ENCODE results near the gene GAPT. TPM values are rescaled to one million over a fixed set of nuclear protein-coding genes. Genes with fewer than 3 reads are reported as not detected.

Gene GAPT
- total RNA-seq, 1 experiment from 2014 or later: not detected

GRCh38 chr5:58507715-58508114 lies 16.5 kb downstream of the GAPT start:
- H3K9me3 ChIP-seq (ENCODE audit: insufficient read depth, low read depth): no peaks in the 10 kb centered on the region; the same call in 1 of the 2 replicates
- H3F3A ChIP-seq (ENCODE audit: insufficient read depth, low read depth): no peaks in the 10 kb centered on the region
- no peaks in the 10 kb centered on the region for H3K4me1 ChIP-seq (replicated peaks; ENCODE audit: insufficient read depth)
- no peak for TF ChIP-seq EZH2 (IDR thresholded peaks at IDR 0.05; ENCODE audit: low read depth)
- no peak for TF ChIP-seq CTCF (conservative IDR thresholded peaks at IDR 0.05)
- peaks cover 4% of the 10 kb centered on the region; the same call in 1 of the 2 replicates for H3K27me3 ChIP-seq (ENCODE audit: insufficient read depth, low read depth)
- H2AFZ ChIP-seq: no peak overlapping the region
- no peak overlapping the region for H3K4me2 ChIP-seq
- H3K36me3 ChIP-seq (ENCODE audit: low read depth): no peaks in the 10 kb centered on the region
- no TSS peak for BruUV-seq (replicated peaks)
- intact Hi-C loops (cut with micrococcal nuclease; ENCODE audit: unreplicated experiment): no loop called here
- H3K79me2 ChIP-seq (ENCODE audit: low read depth): no peaks in the 10 kb centered on the region
- no peaks in the 10 kb centered on the region for H4K20me1 ChIP-seq (ENCODE audit: insufficient read depth)
- H3K27ac ChIP-seq: no peak overlapping the region
- POLR2A ChIA-PET (ENCODE audit: unreplicated experiment): no interaction called here
- CTCF ChIA-PET: no interaction called here
- no peaks in the 10 kb centered on the region for H3K9me2 ChIP-seq (ENCODE audit: insufficient read depth)
- no peak overlapping the region for H3K4me3 ChIP-seq
- no peak for DNase-seq

GRCh38 chr5:58517198-58517597 lies 26.0 kb downstream of the GAPT start:
- CTCF ChIA-PET: no interaction called here
- Histone ChIP-seq H3K4me1 (replicated peaks; ENCODE audit: insufficient read depth) (no peaks in the 10 kb centered on the region), H3K9me2 (ENCODE audit: insufficient read depth) (no peaks in the 10 kb centered on the region), H3K36me3 (ENCODE audit: low read depth) (no peaks in the 10 kb centered on the region), H3K27me3 (ENCODE audit: insufficient read depth, low read depth) (peaks cover 13% of the 10 kb centered on the region; the same call in 1 of the 2 replicates), H2AFZ (no peak overlapping the region), H3F3A (ENCODE audit: insufficient read depth, low read depth) (no peaks in the 10 kb centered on the region), H3K79me2 (ENCODE audit: low read depth) (no peaks in the 10 kb centered on the region), H3K4me3 (no peak overlapping the region), H4K20me1 (ENCODE audit: insufficient read depth) (no peaks in the 10 kb centered on the region), H3K27ac (no peak overlapping the region), H3K9me3 (ENCODE audit: insufficient read depth, low read depth) (peaks cover 6% of the 10 kb centered on the region; the same call in 1 of the 2 replicates), H3K4me2 (no peak overlapping the region)
- no TSS peak for BruUV-seq (replicated peaks)
- DNase-seq: no peak
- no peak for TF ChIP-seq EZH2 (IDR thresholded peaks at IDR 0.05; ENCODE audit: low read depth)
- no peak for TF ChIP-seq CTCF (conservative IDR thresholded peaks at IDR 0.05)
- intact Hi-C loops (cut with micrococcal nuclease; ENCODE audit: unreplicated experiment): no loop called here
- POLR2A ChIA-PET (ENCODE audit: unreplicated experiment): no interaction called here

GRCh38 chr5:58523956-58524355 lies 32.7 kb downstream of the GAPT start:
- H3K4me2 ChIP-seq: no peak overlapping the region
- TF ChIP-seq EZH2 (IDR thresholded peaks at IDR 0.05; ENCODE audit: low read depth): no peak
- no peak for TF ChIP-seq CTCF (conservative IDR thresholded peaks at IDR 0.05)
- H2AFZ ChIP-seq: no peak overlapping the region
- H3K4me3 ChIP-seq: no peak overlapping the region
- ChIA-PET POLR2A (ENCODE audit: unreplicated experiment) (no interaction called here), CTCF (no interaction called here)
- H3K79me2 ChIP-seq (ENCODE audit: low read depth): no peaks in the 10 kb centered on the region
- H3K27ac ChIP-seq: no peak overlapping the region
- no peaks in the 10 kb centered on the region for H3K36me3 ChIP-seq (ENCODE audit: low read depth)
- H3K9me2 ChIP-seq (ENCODE audit: insufficient read depth): no peaks in the 10 kb centered on the region
- no peaks in the 10 kb centered on the region for H3F3A ChIP-seq (ENCODE audit: insufficient read depth, low read depth)
- H4K20me1 ChIP-seq (ENCODE audit: insufficient read depth): no peaks in the 10 kb centered on the region
- no TSS peak for BruUV-seq (replicated peaks)
- no peaks in the 10 kb centered on the region for H3K4me1 ChIP-seq (replicated peaks; ENCODE audit: insufficient read depth)
- DNase-seq: no peak
- H3K9me3 ChIP-seq (ENCODE audit: insufficient read depth, low read depth): no peaks in the 10 kb centered on the region
- H3K27me3 ChIP-seq (ENCODE audit: insufficient read depth, low read depth): no peaks in the 10 kb centered on the region
- intact Hi-C loops (cut with micrococcal nuclease; ENCODE audit: unreplicated experiment): no loop called here

Data from PC-9 (cell line).